Activated CD8-positive, alpha-beta memory T cell treated with anti-CD3 and anti-CD28 coated beads for 1 hour (primary cell): ENCODE results near the gene HSBP1L1.
"Not testable (repeated sequence)": the region's sequence is repeated elsewhere in the genome, so short reads cannot be mapped to it uniquely, and the experiment has no call there.

ENCODE experiments used
- DNase-seq, 2 donors: peaks; one replicate each; pipeline ENCODE4 v3.0.0-alpha.2; 2020; ENCODE audit warnings: low read depth in 1 of 2; ENCODE audit errors: extremely low read depth in 1 of 2

Gene HSBP1L1

GRCh38 chr18:79960161-79960801 lies 4.2 kb upstream of the HSBP1L1 start:
- not testable (repeated sequence) for DNase-seq

GRCh38 chr18:79960921-79961526 lies 3.4 kb upstream of the HSBP1L1 start:
- no peak for DNase-seq

GRCh38 chr18:79961527-79962291 lies 2.7 kb upstream of the HSBP1L1 start:
- no peak for DNase-seq

- DNase-seq: no peak
These were observed 2.1 kb upstream of the HSBP1L1 start for GRCh38 chr18:79962311-79962710.

GRCh38 chr18:79962835-79963657 lies 1.4 kb upstream of the HSBP1L1 start:
- DNase-seq: no peak

- no peak for DNase-seq
These were observed 649 bp upstream of the HSBP1L1 start for GRCh38 chr18:79963658-79964329.

- no peak for DNase-seq
These were observed 868 bp downstream of the HSBP1L1 start for GRCh38 chr18:79965119-79965902.

GRCh38 chr18:79970419-79971133 lies 6.1 kb downstream of the HSBP1L1 start:
- no peak for DNase-seq

GRCh38 chr18:79971211-79971952 lies 6.9 kb downstream of the HSBP1L1 start:
- DNase-seq: no peak

- no peak for DNase-seq
These were observed 7.5 kb downstream of the HSBP1L1 start for GRCh38 chr18:79971986-79972385.

- no peak for DNase-seq
These were observed 8.3 kb downstream of the HSBP1L1 start for GRCh38 chr18:79972720-79973119.

GRCh38 chr18:79973517-79973916 lies 9.1 kb downstream of the HSBP1L1 start:
- no peak for DNase-seq

GRCh38 chr18:79974025-79974654 lies 9.7 kb downstream of the HSBP1L1 start:
- DNase-seq: no peak

GRCh38 chr18:79975043-79975442 lies 10.6 kb downstream of the HSBP1L1 start:
- DNase-seq: no peak

GRCh38 chr18:79975985-79976680 lies 11.7 kb downstream of the HSBP1L1 start:
- no peak for DNase-seq

- no peak for DNase-seq
These were observed 15.4 kb downstream of the HSBP1L1 start for GRCh38 chr18:79979843-79980242.

GRCh38 chr18:79980585-79980984 lies 16.1 kb downstream of the HSBP1L1 start:
- DNase-seq: no peak
